Muscle of arm (tissue), 12 donors: Measurements from ENCODE around the gene BCL2L13. TPM values are rescaled to one million over a fixed set of nuclear protein-coding genes. Genes with fewer than 3 reads are reported as not detected.

Experiments used
- DNase-seq: peaks from one replicate; pipeline ENCODE4 v3.0.0-alpha.2; 2013
- polyA plus RNA-seq, 12 donors: library from polyadenylated mRNA; unstranded; fragments of 120-200 nt; gene quantifications; one replicate each; pipeline ENCODE4 v1.2.1, GENCODE V29; 2013; ENCODE audit not compliant: insufficient read length in 12 of 12

The BCL2L13 gene
- polyA plus RNA-seq, 12 donors: 36.9 to 58.3 (median 46.3) TPM; not detected in 1

- no peak for DNase-seq
Measured at GRCh38 chr22:17777717-17778044, 139.1 kb downstream of the BCL2L13 start.

- DNase-seq: no peak
Measured at GRCh38 chr22:17778412-17778976, 139.9 kb downstream of the BCL2L13 start.

- DNase-seq: no peak
Measured at GRCh38 chr22:17779286-17780115, 140.9 kb downstream of the BCL2L13 start.

- DNase-seq: no peak
Measured at GRCh38 chr22:17780116-17780740, 141.7 kb downstream of the BCL2L13 start.

Other genes with a start within 250 kb of the BCL2L13 start
- 1 to 10 TPM in 1 of 12 donors, under 1 TPM in 9, not detected in 2; 0.39 to 1.1 (median 0.54) TPM for gene SLC25A18, start 75.3 kb upstream of the BCL2L13 start, polyA plus RNA-seq
- 10 to 100 TPM in 11 of 12 donors, not detected in 1; 69.2 to 89.0 (median 75.5) TPM for gene ATP6V1E1, start 10.0 kb upstream of the BCL2L13 start, polyA plus RNA-seq
- 10 to 100 TPM in 11 of 12 donors, not detected in 1; 13.4 to 23.6 (median 19.5) TPM for gene BID, start 135.7 kb downstream of the BCL2L13 start, polyA plus RNA-seq